Measurements from ENCODE around the gene GRK6. TPM values are rescaled to one million over a fixed set of nuclear protein-coding genes. Genes with fewer than 3 reads are reported as not detected.
A peak's percentile ranks its signal among the peaks of the same experiment; 100 is the strongest.
"Not testable (repeated sequence)": the region's sequence is repeated elsewhere in the genome, so short reads cannot be mapped to it uniquely, and the experiment has no call there.

Gene GRK6
- polyA plus RNA-seq, 1 of the 3 experiments (the other 2 are of a cell fraction): 39.5 TPM

GRCh38 chr5:177484902-177485549 is 58.5 kb downstream of the GRK6 start:
- CTCF ChIA-PET: interaction anchor here (0.7 to 20.3 kb wide), 5 partner anchors 10 to 80 kb away, joined by 3 to 201 read pairs (median 3); partner anchors contain the start of gene PDLIM7

GRCh38 chr5:177485753-177486152 is 59.3 kb downstream of the GRK6 start:
- H3K36me3 ChIP-seq (replicated peaks in 1 of 2; ENCODE audit: control insufficient read depth in 1 of 2, insufficient read depth in 2 of 2, low read length in 1 of 2): peaks cover 47 to 54% of the 10 kb centered on the region in 2 experiments
- H3K9me2 ChIP-seq; H3K27me3 ChIP-seq (ENCODE audit: insufficient read depth); H2AFZ ChIP-seq (ENCODE audit: low read depth); POLR2A ChIA-PET; DNase-seq; H3K9ac ChIP-seq; H3K9me3 ChIP-seq; H3K4me2 ChIP-seq; H3K4me3 ChIP-seq (ENCODE audit: low read depth in 2 of 2, low read length in 1 of 2): not testable (repeated sequence)
- peaks cover 0 to 38% of the 10 kb centered on the region in 2 experiments; a peak in 1 of 4 replicates for H3K4me1 ChIP-seq (ENCODE audit: control insufficient read depth in 1 of 2, insufficient read depth in 2 of 2, low read depth in 1 of 2, low read length in 1 of 2)
- peaks cover 53% of the 10 kb centered on the region for H4K20me1 ChIP-seq (ENCODE audit: insufficient read depth)
- H3K79me2 ChIP-seq (ENCODE audit: insufficient read depth): peaks cover 15% of the 10 kb centered on the region; the same call in 1 of the 2 replicates
- CTCF ChIA-PET: interaction anchor here (0.7 to 20.3 kb wide), 3 partner anchors 9 to 31 kb away, joined by 3 to 201 read pairs (median 10); partner anchors contain the start of gene PDLIM7
- H3F3A ChIP-seq (replicated peaks; ENCODE audit: insufficient read depth): peaks cover 61% of the 10 kb centered on the region
- 0 out of 4 replicates have a peak overlapping the region, but pooled peaks of 1 of the 2 experiments have one; percentile 30 for H3K27ac ChIP-seq (ENCODE audit: low read depth in 2 of 2, low read length in 1 of 2)
- WGBS (ENCODE audit: low lambda C conversion rate): 90% methylated on average over 3 of the region's 3 CpGs

More at GRCh38 chr5:177484902-177485549, 58.5 kb downstream of the GRK6 start:
- Histone ChIP-seq H2AFZ (ENCODE audit: low read depth) (no peak overlapping the region), H3F3A (replicated peaks; ENCODE audit: insufficient read depth) (peaks cover 65% of the 10 kb centered on the region), H3K4me3 (ENCODE audit: low read depth in 2 of 2, low read length in 1 of 2) (no peak overlapping the region), H3K9me2 (no peaks in the 10 kb centered on the region), H4K20me1 (ENCODE audit: insufficient read depth) (peaks cover 49% of the 10 kb centered on the region), H3K4me2 (no peak overlapping the region), H3K9ac (no peak overlapping the region), H3K79me2 (ENCODE audit: insufficient read depth) (peaks cover 8% of the 10 kb centered on the region; the same call in 1 of the 2 replicates), H3K36me3 (replicated peaks in 1 of 2; ENCODE audit: control insufficient read depth in 1 of 2, insufficient read depth in 2 of 2, low read length in 1 of 2) (peaks cover 46 to 48% of the 10 kb centered on the region in 2 experiments), H3K27me3 (ENCODE audit: insufficient read depth) (no peaks in the 10 kb centered on the region), H3K27ac (ENCODE audit: low read depth in 2 of 2, low read length in 1 of 2) (peak overlapping the region; percentile 17 to 30; a peak in 3 of 4 replicates), H3K4me1 (ENCODE audit: control insufficient read depth in 1 of 2, insufficient read depth in 2 of 2, low read depth in 1 of 2, low read length in 1 of 2) (peaks cover 4 to 44% of the 10 kb centered on the region in 2 experiments; a peak in 2 of 4 replicates), H3K9me3 (no peaks in the 10 kb centered on the region)
- no peak for DNase-seq
- no peak for TF ChIP-seq FOXJ3 (CRISPR knock-in tag; IDR thresholded peaks at IDR 0.05)
- 77% methylated on average over 12 of the region's 13 CpGs for WGBS (ENCODE audit: low lambda C conversion rate)
- POLR2A ChIA-PET: no interaction called here

- no peak overlapping the region for H2AFZ ChIP-seq (ENCODE audit: low read depth)
- CTCF ChIA-PET: interaction anchor here (0.7 to 20.3 kb wide), 4 partner anchors 9 to 96 kb away, joined by 3 to 201 read pairs (median 6); partner anchors contain the start of gene PDLIM7
- H3K9me2 ChIP-seq: no peaks in the 10 kb centered on the region
- no peaks in the 10 kb centered on the region for H3K9me3 ChIP-seq
- peak; percentile 29; the same call in 1 of the 2 replicates for TF ChIP-seq POLR2AphosphoS5 (IDR thresholded peaks at IDR 0.05; ENCODE audit: low read depth, low read length)
- no peak for TF ChIP-seq YY1 (IDR thresholded peaks at IDR 0.05; ENCODE audit: low read depth)
- no peak overlapping the region for H3K27ac ChIP-seq (ENCODE audit: low read depth in 2 of 2, low read length in 1 of 2)
- no peak overlapping the region for H3K4me2 ChIP-seq
- peaks cover 20% of the 10 kb centered on the region; the same call in 1 of the 2 replicates for H3K79me2 ChIP-seq (ENCODE audit: insufficient read depth)
- POLR2A ChIA-PET: no interaction called here
- H4K20me1 ChIP-seq (ENCODE audit: insufficient read depth): peaks cover 58% of the 10 kb centered on the region
- H3K4me1 ChIP-seq (ENCODE audit: control insufficient read depth in 1 of 2, insufficient read depth in 2 of 2, low read depth in 1 of 2, low read length in 1 of 2): peaks cover 0 to 36% of the 10 kb centered on the region in 2 experiments; a peak in 1 of 4 replicates
- H3K36me3 ChIP-seq (replicated peaks in 1 of 2; ENCODE audit: control insufficient read depth in 1 of 2, insufficient read depth in 2 of 2, low read length in 1 of 2): peaks cover 52 to 58% of the 10 kb centered on the region in 2 experiments
- H3K9ac ChIP-seq: no peak overlapping the region
- H3K27me3 ChIP-seq (ENCODE audit: insufficient read depth): no peaks in the 10 kb centered on the region
- WGBS (ENCODE audit: low lambda C conversion rate): 98% methylated on average over 3 of the region's 3 CpGs
- no peak for DNase-seq
- peaks cover 58% of the 10 kb centered on the region for H3F3A ChIP-seq (replicated peaks; ENCODE audit: insufficient read depth)
- H3K4me3 ChIP-seq (ENCODE audit: low read depth in 2 of 2, low read length in 1 of 2): no peak overlapping the region
Observed at GRCh38 chr5:177486256-177486655, 59.8 kb downstream of the GRK6 start.
